Naive thymus-derived CD4-positive, alpha-beta T cell (primary cell): Measurements from ENCODE around the gene NR1H3. TPM values are rescaled to one million over a fixed set of nuclear protein-coding genes. Genes with fewer than 3 reads are reported as not detected.
A peak's percentile ranks its signal among the peaks of the same experiment; 100 is the strongest.

Experiments
- ATAC-seq: fragments of 150-1000 bp; cut with Tn5 transposase; 2 replicates; pipeline ENCODE4 v1.10.0; 2021; ENCODE audit warnings: mild to moderate bottlenecking, moderate library complexity
- CTCF ChIA-PET: fragments of 350-600 bp; sonication (Branson Sonifier 250); formaldehyde crosslinking; loops from one replicate; lab custom pipeline; 2021; ENCODE audit warnings: antibody characterized with exemption; lab: Charles Lee
- POLR2A ChIA-PET: fragments of 350-600 bp; sonication (Branson Sonifier 250); formaldehyde crosslinking; loops from one replicate; lab custom pipeline; 2021; ENCODE audit warnings: antibody characterized with exemption, inconsistent platforms; lab: Charles Lee
- DNase-seq, 9 donors: peaks; one replicate each; pipeline versions ENCODE4 v3.0.0 to v3.0.0-alpha.2; 2020 to 2022; ENCODE audit warnings: mixed read lengths in 1 of 9
- H3K27ac ChIP-seq: one replicate; pipeline ENCODE4 v1.7.0; 2013; ENCODE audit warnings: mild to moderate bottlenecking, low read depth, low read length, moderate library complexity
- H3K27me3 ChIP-seq, 2 donors: one replicate each; pipeline ENCODE4 v1.7.0; 2013; ENCODE audit warnings: low read length in 2 of 2, mild to moderate bottlenecking in 2 of 2, moderate library complexity in 2 of 2; ENCODE audit not compliant: control insufficient read depth in 2 of 2, insufficient read depth in 2 of 2
- H3K36me3 ChIP-seq, 3 experiments: 1 replicate in 2 of 3; 2 replicates in 1 of 3; pipeline ENCODE4 v1.7.0; 2013; ENCODE audit warnings: low read length in 3 of 3, mild to moderate bottlenecking in 3 of 3, moderate library complexity in 1 of 3; ENCODE audit not compliant: insufficient read depth in 3 of 3, control insufficient read depth in 2 of 3
- H3K4me1 ChIP-seq, 2 donors: one replicate each; pipeline ENCODE4 v1.7.0; 2013; ENCODE audit warnings: low read length in 2 of 2, mild to moderate bottlenecking in 2 of 2, moderate library complexity in 1 of 2; ENCODE audit not compliant: control insufficient read depth in 2 of 2, insufficient read depth in 2 of 2
- H3K4me3 ChIP-seq: 2 replicates; pipeline ENCODE4 v1.7.0; 2013; ENCODE audit warnings: mild to moderate bottlenecking, low read length
- H3K9me3 ChIP-seq, 3 experiments: 1 replicate in 2 of 3; 2 replicates in 1 of 3; pipeline ENCODE4 v1.7.0; 2013; ENCODE audit warnings: low read length in 3 of 3; ENCODE audit not compliant: control insufficient read depth in 2 of 3
- H3K27ac Mint-ChIP-seq, 9 donors: one replicate each; pipeline ENCODE4 v1.8.0; 2020 to 2022; ENCODE audit warnings: mixed read lengths in 9 of 9, mild to moderate bottlenecking in 8 of 9, moderate library complexity in 5 of 9, inconsistent platforms in 2 of 9
- H3K27me3 Mint-ChIP-seq, 5 donors: one replicate each; pipeline ENCODE4 v1.8.0; 2021 to 2022; ENCODE audit warnings: mixed read lengths in 5 of 5, mild to moderate bottlenecking in 1 of 5
- H3K36me3 Mint-ChIP-seq, 5 donors: one replicate each; pipeline ENCODE4 v1.8.0; 2020 to 2022; ENCODE audit warnings: mixed read lengths in 5 of 5, mild to moderate bottlenecking in 3 of 5, inconsistent platforms in 1 of 5
- H3K4me1 Mint-ChIP-seq, 7 donors: one replicate each; pipeline ENCODE4 v1.8.0; 2020 to 2022; ENCODE audit warnings: mixed read lengths in 7 of 7, mild to moderate bottlenecking in 3 of 7, inconsistent platforms in 1 of 7
- H3K4me3 Mint-ChIP-seq, 10 donors: one replicate each; pipeline ENCODE4 v1.8.0; 2020 to 2022; ENCODE audit warnings: mild to moderate bottlenecking in 10 of 10, mixed read lengths in 10 of 10, moderate library complexity in 6 of 10, inconsistent platforms in 2 of 10
- H3K9me3 Mint-ChIP-seq, 11 donors: one replicate each; pipeline ENCODE4 v1.8.0; 2020 to 2022; ENCODE audit warnings: mixed read lengths in 11 of 11, mild to moderate bottlenecking in 4 of 11, inconsistent platforms in 1 of 11, moderate library complexity in 1 of 11
- intact Hi-C, 2 donors: fragments of 100-400 bp; cut with micrococcal nuclease; formaldehyde crosslinking; loops; one replicate each; pipeline ENCODE4 v1.15.1; 2023
- polyA plus RNA-seq, 2 donors: library from polyadenylated mRNA; unstranded; fragments of 300-500 nt; fragmentation: Illumina TruSeq; gene quantifications; one replicate each; pipeline ENCODE4 v1.2.3, GENCODE V29; 2021
- total RNA-seq, 6 experiments: library from RNA in 5 of 6; stranded (reverse) in 5 of 6; gene quantifications; 1 replicate in 5 of 6; 2 replicates in 1 of 6; pipeline ENCODE4 v1.2.3 and lab custom pipeline; 2021 to 2026

Gene NR1H3
- total and polyA plus RNA-seq, 7 experiments from 2014 or later, result 3.7 to 19.4 (median 8.3) TPM

DNA sequence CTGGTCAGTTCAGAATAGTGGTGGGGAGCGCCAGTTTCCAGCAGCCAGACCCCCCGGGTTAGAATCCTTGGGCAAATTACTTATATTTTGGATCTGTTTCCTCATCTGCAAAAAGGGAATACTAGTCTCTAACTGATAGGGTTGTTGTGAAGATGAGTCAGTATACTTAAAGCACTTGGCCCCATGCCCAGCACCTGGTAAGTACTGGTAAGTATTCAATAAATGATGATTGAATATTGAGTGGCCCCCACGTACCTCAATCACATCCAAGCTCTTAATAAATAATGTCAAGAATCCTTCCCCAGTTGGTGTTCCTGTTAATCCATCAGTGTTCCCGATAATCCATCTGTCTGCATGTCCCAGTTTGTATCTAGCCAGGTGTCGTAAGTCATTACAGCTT is 21.3 kb upstream of the NR1H3 start:
- H3K27ac Mint-ChIP-seq, result peak overlapping the region; percentile 19 to 87 (median 67)

DNA sequence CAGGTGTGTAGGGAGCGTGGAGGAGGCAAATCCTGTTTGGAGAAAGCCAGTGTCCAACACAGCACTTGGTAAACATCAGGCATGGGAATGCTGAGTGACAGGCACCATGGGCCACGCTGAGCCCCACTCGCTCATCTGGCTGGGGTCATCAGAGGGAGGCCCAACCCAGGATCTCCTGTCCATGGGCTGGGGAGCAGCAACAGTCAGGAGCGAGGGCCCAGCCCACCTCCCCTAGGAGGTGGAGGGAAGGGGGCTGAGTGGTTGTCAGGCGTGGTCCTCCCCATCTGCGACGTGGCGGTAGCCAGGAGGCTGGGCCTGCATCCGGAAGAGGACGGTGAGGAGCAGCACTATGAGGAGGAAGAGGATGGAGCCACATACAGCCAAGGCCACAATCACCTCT is 17.9 kb upstream of the NR1H3 start:
- H3K4me3 ChIP-seq, result no peak overlapping the region
- H3K36me3 Mint-ChIP-seq, result peaks cover 15 to 45% (median 32%) of the 10 kb centered on the region in 5 donors
- H3K4me1 ChIP-seq, result peaks cover 5 to 6% of the 10 kb centered on the region in 2 donors
- H3K27me3 Mint-ChIP-seq, result no peaks in the 10 kb centered on the region
- no peak for DNase-seq
- no peak for ATAC-seq
- no peak overlapping the region for H3K4me3 Mint-ChIP-seq
- no peaks in the 10 kb centered on the region for H3K9me3 ChIP-seq
- H3K27ac Mint-ChIP-seq, result peak overlapping the region in 1 of 9 donors; percentile 28
- ChIA-PET CTCF (interaction anchor here (0.6 kb wide), 1 partner anchor 349 kb away, joined by 4 read pairs; no protein-coding TSS in a partner anchor), POLR2A (interaction anchor here (1.7 to 1.9 kb wide), 2 partner anchors 9 to 25 kb away, joined by 5 to 9 read pairs; partner anchors contain the start of genes ACP2 and DDB2)
- peaks cover 4 to 64% (median 14%) of the 10 kb centered on the region in 3 experiments for H3K36me3 ChIP-seq
- H3K4me1 Mint-ChIP-seq, result peaks cover 4 to 22% (median 19%) of the 10 kb centered on the region in 7 donors
- intact Hi-C loops, result no loop called here
- H3K27ac ChIP-seq, result no peak overlapping the region
- no peaks in the 10 kb centered on the region for H3K27me3 ChIP-seq
- H3K9me3 Mint-ChIP-seq, result no peaks in the 10 kb centered on the region

More for the DNA sequence above, 21.3 kb upstream of the NR1H3 start:
- H3K36me3 Mint-ChIP-seq, result peaks cover 6 to 37% (median 19%) of the 10 kb centered on the region in 5 donors
- H3K9me3 ChIP-seq, result no peaks in the 10 kb centered on the region
- no peaks in the 10 kb centered on the region for H3K27me3 ChIP-seq
- no peaks in the 10 kb centered on the region for H3K9me3 Mint-ChIP-seq
- POLR2A ChIA-PET, result interaction anchor here (0.6 to 4.8 kb wide), 6 partner anchors 11 to 155 kb away, joined by 3 to 59 read pairs (median 4); partner anchors contain the start of gene DDB2
- peak overlapping the region in 1 of 10 donors; percentile 35 for H3K4me3 Mint-ChIP-seq
- H3K27me3 Mint-ChIP-seq, result no peaks in the 10 kb centered on the region
- CTCF ChIA-PET, result interaction anchor here (0.6 to 3.4 kb wide), 3 partner anchors 12 to 35 kb away, joined by 4 to 15 read pairs (median 6); partner anchors contain the start of gene ACP2
- H3K36me3 ChIP-seq, result peaks cover 4 to 33% (median 4%) of the 10 kb centered on the region in 3 experiments
- H3K4me3 ChIP-seq, result no peak overlapping the region
- ATAC-seq, result no peak
- intact Hi-C loops, result loop anchor here in 1 of 2 donors (1.0 kb wide), 1 partner anchor 46 kb away; no protein-coding TSS in a partner anchor
- H3K27ac ChIP-seq, result peak overlapping the region; percentile 9
- H3K4me1 ChIP-seq, result peaks cover 5 to 13% of the 10 kb centered on the region in 2 donors
- H3K4me1 Mint-ChIP-seq, result peaks cover 11 to 34% (median 30%) of the 10 kb centered on the region in 7 donors
- DNase-seq, result no peak

DNA sequence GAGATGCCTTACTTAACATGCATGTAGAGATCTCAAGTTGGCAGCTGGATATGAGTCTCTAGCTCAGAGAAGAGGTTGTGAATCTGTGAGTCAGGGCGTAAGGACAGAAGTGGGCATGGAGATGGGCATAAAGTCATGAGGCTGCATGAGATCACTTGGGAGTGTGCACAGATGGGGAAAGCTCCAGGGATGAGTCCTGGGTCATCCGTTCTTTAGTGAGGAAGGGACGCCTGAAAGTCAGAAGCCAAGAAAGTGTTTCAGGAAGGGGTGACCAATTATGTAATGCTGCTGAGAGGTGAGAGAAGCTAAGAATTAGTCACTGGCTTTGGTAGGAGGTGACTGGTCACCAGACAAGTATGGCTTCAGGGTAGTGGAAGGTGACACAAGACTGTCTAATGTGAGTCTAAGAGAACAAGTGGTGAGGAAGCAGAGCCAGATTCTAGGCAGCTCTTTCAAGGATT is 15.9 kb upstream of the NR1H3 start:
- no peaks in the 10 kb centered on the region for H3K9me3 Mint-ChIP-seq
- POLR2A ChIA-PET, result interaction anchor here (1.0 to 1.9 kb wide), 2 partner anchors 18 to 27 kb away, joined by 3 to 7 read pairs; partner anchors contain the start of gene DDB2
- H3K4me3 Mint-ChIP-seq, result no peak overlapping the region
- Histone ChIP-seq H3K9me3 (no peaks in the 10 kb centered on the region), H3K4me3 (no peak overlapping the region), H3K4me1 (no peaks in the 10 kb centered on the region), H3K36me3 (peaks cover 4 to 77% (median 14%) of the 10 kb centered on the region in 3 experiments), H3K27ac (no peak overlapping the region), H3K27me3 (no peaks in the 10 kb centered on the region)
- peaks cover 15 to 45% (median 32%) of the 10 kb centered on the region in 5 donors for H3K36me3 Mint-ChIP-seq
- intact Hi-C loops, result no loop called here
- DNase-seq, result no peak
- no peak for ATAC-seq
- H3K4me1 Mint-ChIP-seq, result peaks cover 0 to 12% (median 9%) of the 10 kb centered on the region in 7 donors
- CTCF ChIA-PET, result interaction anchor here (0.6 to 1.5 kb wide), 3 partner anchors 8 to 74 kb away, joined by 3 to 11 read pairs (median 4); no protein-coding TSS in a partner anchor
- H3K27me3 Mint-ChIP-seq, result no peaks in the 10 kb centered on the region
- peak overlapping the region in 8 of 9 donors; percentile 2 to 84 (median 58) for H3K27ac Mint-ChIP-seq

DNA sequence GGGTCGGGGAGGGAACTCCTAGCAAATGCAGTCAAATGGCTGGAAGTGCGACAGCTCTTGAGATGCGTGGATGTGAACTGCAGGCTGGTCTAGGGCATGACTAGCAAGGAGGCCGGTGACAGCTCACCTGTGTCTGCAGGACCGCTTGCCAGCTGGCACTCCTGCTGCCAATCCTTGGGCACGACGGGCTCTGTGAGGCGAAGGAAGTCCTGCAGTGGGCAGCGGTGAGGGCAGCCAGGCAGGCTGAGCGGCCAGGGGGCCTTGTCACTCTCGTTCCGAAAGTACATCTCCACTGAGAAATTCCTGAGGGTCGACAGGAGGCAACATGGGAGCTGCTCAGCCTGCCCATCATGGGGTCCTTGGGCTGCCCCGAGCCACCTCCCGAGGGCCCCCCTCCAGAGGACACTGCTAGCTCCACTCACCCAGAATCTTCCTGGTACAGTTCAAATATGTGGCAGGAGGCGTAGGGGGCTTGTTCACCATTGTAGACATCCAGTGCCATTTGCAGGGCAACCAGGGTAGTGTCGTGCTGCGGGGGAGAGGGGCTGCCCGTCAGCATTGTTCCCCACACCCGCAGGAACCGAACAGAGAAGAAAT is 15.1 kb upstream of the NR1H3 start:
- no peak overlapping the region for H3K4me3 Mint-ChIP-seq
- no peak overlapping the region for H3K4me3 ChIP-seq
- intact Hi-C loops, result no loop called here
- no peak for ATAC-seq
- H3K27me3 ChIP-seq, result no peaks in the 10 kb centered on the region
- peaks cover 0 to 18% (median 12%) of the 10 kb centered on the region in 7 donors for H3K4me1 Mint-ChIP-seq
- peaks cover 3 to 6% of the 10 kb centered on the region in 2 donors for H3K4me1 ChIP-seq
- peaks cover 4 to 77% (median 14%) of the 10 kb centered on the region in 3 experiments for H3K36me3 ChIP-seq
- no peaks in the 10 kb centered on the region for H3K9me3 ChIP-seq
- POLR2A ChIA-PET, result interaction anchor here (1.9 kb wide), 1 partner anchor 28 kb away, joined by 7 read pairs; the partner anchor contains the start of gene DDB2
- no peak for DNase-seq
- H3K36me3 Mint-ChIP-seq, result peaks cover 15 to 44% (median 30%) of the 10 kb centered on the region in 5 donors
- CTCF ChIA-PET, result interaction anchor here (1.5 kb wide), 1 partner anchor 9 kb away, joined by 11 read pairs; no protein-coding TSS in a partner anchor
- no peaks in the 10 kb centered on the region for H3K27me3 Mint-ChIP-seq
- peak overlapping the region in 4 of 9 donors; percentile 28 to 84 (median 58) for H3K27ac Mint-ChIP-seq
- H3K27ac ChIP-seq, result no peak overlapping the region
- no peaks in the 10 kb centered on the region for H3K9me3 Mint-ChIP-seq

DNA sequence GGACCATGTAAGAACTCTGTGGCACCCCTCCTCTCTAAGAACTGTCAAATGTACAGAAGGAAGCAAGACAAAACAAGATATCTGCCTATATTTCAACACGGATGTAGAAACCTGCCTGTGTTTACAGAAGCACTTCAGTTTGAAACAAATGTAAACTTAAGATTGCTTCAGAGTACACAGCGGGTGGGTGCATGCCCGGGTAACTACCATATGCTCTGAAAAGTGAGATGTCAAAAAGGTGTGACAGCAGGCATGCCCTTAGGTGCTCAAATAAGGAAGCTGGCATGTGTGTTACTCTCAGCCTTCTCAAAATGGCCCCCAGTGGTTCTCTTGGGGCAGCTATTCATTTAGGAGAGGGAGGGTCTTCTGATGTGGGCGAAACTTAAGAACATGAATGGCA is 14.3 kb upstream of the NR1H3 start:
- Mint-ChIP-seq H3K4me3 (no peak overlapping the region), H3K36me3 (peaks cover 15 to 39% (median 28%) of the 10 kb centered on the region in 5 donors), H3K27me3 (no peaks in the 10 kb centered on the region), H3K27ac (peak overlapping the region in 3 of 9 donors; percentile 27 to 36 (median 29)), H3K4me1 (peaks cover 7 to 23% (median 17%) of the 10 kb centered on the region in 7 donors), H3K9me3 (no peaks in the 10 kb centered on the region)
- intact Hi-C loops, result no loop called here
- Histone ChIP-seq H3K36me3 (peaks cover 4 to 73% (median 14%) of the 10 kb centered on the region in 3 experiments), H3K27ac (no peak overlapping the region), H3K9me3 (no peaks in the 10 kb centered on the region), H3K4me1 (peaks cover 10 to 11% of the 10 kb centered on the region in 2 donors), H3K27me3 (no peaks in the 10 kb centered on the region), H3K4me3 (no peak overlapping the region)
- no peak for DNase-seq
- ATAC-seq, result no peak
- ChIA-PET POLR2A (interaction anchor here (1.2 to 1.9 kb wide), 3 partner anchors 8 to 28 kb away, joined by 3 to 7 read pairs (median 4); partner anchors contain the start of gene DDB2), CTCF (no interaction called here)

DNA sequence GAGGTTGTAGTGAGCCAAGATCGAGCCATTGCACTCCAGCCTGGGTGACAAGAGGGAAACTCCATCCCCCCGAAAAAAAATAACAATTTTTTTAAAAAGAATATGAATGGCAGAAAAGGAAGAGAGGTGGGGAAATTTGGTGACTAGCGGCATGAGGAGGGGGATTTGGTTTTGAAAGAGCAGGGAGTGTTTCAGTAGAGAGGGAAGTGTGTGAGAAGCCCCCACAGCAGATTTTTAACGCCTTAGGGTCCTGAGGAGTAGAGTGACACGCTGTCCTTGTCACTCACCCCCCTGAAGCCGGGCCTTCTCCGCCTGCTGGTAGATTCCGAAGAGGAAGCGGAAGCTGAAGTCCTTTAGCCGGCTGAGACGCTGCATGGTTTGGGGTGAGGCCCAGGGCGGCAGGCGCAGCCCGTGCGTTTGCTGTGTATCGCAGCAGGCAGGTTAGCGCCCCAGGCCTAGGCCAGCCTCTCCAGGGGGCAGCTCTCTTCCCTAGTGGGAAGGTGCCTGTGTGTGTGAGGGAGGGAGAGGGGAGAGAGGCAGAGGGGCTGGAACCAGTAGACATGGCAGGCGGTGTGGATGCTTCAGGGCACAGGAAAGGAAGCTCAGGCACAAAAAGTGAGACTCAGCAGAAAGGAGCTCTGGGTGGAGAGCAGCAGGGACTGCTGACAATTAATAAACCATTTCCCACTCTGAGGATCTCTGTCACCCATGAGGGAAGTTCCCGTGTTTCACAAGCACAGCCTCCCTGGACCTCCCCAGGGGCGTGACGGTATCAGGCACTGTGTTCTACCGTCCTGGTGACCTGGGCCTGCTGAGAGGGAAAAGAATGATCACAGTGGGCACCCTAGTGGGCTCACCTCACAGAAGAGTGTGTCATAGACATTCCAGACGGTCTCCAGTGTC is 13.1 kb upstream of the NR1H3 start:
- Mint-ChIP-seq H3K27me3 (no peaks in the 10 kb centered on the region), H3K27ac (no peak overlapping the region), H3K36me3 (peaks cover 15 to 32% (median 26%) of the 10 kb centered on the region in 5 donors), H3K4me3 (no peak overlapping the region), H3K4me1 (peaks cover 13 to 34% (median 28%) of the 10 kb centered on the region in 7 donors), H3K9me3 (no peaks in the 10 kb centered on the region)
- no peak overlapping the region for H3K4me3 ChIP-seq
- ATAC-seq (no peak), DNase-seq (no peak)
- H3K27me3 ChIP-seq, result no peaks in the 10 kb centered on the region
- no peak overlapping the region for H3K27ac ChIP-seq
- ChIA-PET CTCF (no interaction called here), POLR2A (interaction anchor here (1.0 to 3.5 kb wide), 4 partner anchors 10 to 29 kb away, joined by 3 to 10 read pairs (median 4); no protein-coding TSS in a partner anchor)
- peaks cover 11 to 15% of the 10 kb centered on the region in 2 donors for H3K4me1 ChIP-seq
- intact Hi-C loops, result no loop called here
- no peaks in the 10 kb centered on the region for H3K9me3 ChIP-seq
- H3K36me3 ChIP-seq, result peaks cover 0 to 66% (median 14%) of the 10 kb centered on the region in 3 experiments
